GM23338 (cell line): ENCODE results near the gene FPGS.

Source experiments
- CREB1 ChIP-seq: fragments of 250-450 bp; sonication (Bioruptor Pico); IDR thresholded peaks from 2 replicates; pipeline ENCODE4 v1.5.0; 2020; ENCODE audit warnings: low read depth, mild to moderate bottlenecking, moderate library complexity
- CTCF ChIP-seq, 2 experiments: fragments of 200-600 bp in 1 of 2; sonication (generic) in 1 of 2; conservative IDR thresholded peaks; 2 replicates each; pipeline versions ENCODE4 v1.5.1 to v1.6.1; 2016 to 2017; ENCODE audit warnings: antibody characterized with exemption in 2 of 2, low read depth in 2 of 2, mild to moderate bottlenecking in 2 of 2, moderate library complexity in 1 of 2
- ETS1 ChIP-seq: IDR thresholded peaks from 2 replicates; pipeline ENCODE4 v1.6.1; 2016; ENCODE audit warnings: antibody characterized with exemption
- EZH2phosphoT487 ChIP-seq: fragments of 200-600 bp; sonication (generic); IDR thresholded peaks from one replicate; pipeline ENCODE4 v1.8.1; 2018; ENCODE audit warnings: antibody characterized with exemption; ENCODE audit not compliant: unreplicated experiment
- REST ChIP-seq: IDR thresholded peaks from one replicate; pipeline ENCODE4 v1.6.1; 2018; ENCODE audit warnings: antibody characterized with exemption; ENCODE audit not compliant: unreplicated experiment

GRCh38 chr9:127758843-127759242, 43.8 kb upstream of the FPGS start:
- TF ChIP-seq CTCF (conservative IDR thresholded peaks at IDR 0.05; ENCODE audit: low read depth in 2 of 2) (no peak), EZH2phosphoT487 (no peak), REST (no peak), ETS1 (no peak), CREB1 (CRISPR knock-in tag) (no peak)
